HL-60 (cell line): ENCODE measurements around the gene RAB9B.

Experiments
- GABPA ChIP-seq: IDR thresholded peaks from 2 replicates; pipeline ENCODE4 v1.6.1; 2012; ENCODE audit warnings: low read depth
- POLR2AphosphoS5 ChIP-seq: IDR thresholded peaks from 2 replicates; pipeline ENCODE4 v1.6.1; 2012; ENCODE audit warnings: low read depth
- REST ChIP-seq: IDR thresholded peaks from 2 replicates; pipeline ENCODE4 v1.6.1; 2012; ENCODE audit warnings: low read depth; ENCODE audit not compliant: insufficient replicate concordance
- TF ChIP-seq, protein P1 (sequence below): IDR thresholded peaks from one replicate; pipeline ENCODE4 v1.5.1; 2011; ENCODE audit warnings: low read length, control low read depth, inconsistent platforms; ENCODE audit not compliant: insufficient read depth

DNA sequence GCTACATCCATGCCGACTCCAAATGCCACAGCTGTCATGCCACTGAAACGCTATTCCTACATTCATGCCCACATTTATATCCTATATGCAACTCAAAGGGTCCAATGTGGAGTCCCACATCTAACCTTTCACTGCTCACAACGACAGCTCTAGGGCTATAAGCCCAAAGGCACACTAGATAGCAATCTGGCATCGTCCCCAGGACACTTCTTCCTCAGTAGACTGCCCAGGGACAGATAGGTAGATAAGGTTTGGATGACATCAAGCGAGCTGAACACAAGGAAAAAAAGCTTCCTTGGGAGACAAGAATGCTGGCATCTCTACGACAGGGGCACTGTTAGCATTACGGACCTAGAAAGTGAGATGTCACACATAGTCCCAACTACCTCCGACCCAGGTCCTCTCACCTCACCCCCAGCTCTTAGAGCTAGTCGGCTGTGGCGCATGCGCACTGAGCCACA is 685 bp downstream of the RAB9B start:
- TF ChIP-seq, protein P1, sequence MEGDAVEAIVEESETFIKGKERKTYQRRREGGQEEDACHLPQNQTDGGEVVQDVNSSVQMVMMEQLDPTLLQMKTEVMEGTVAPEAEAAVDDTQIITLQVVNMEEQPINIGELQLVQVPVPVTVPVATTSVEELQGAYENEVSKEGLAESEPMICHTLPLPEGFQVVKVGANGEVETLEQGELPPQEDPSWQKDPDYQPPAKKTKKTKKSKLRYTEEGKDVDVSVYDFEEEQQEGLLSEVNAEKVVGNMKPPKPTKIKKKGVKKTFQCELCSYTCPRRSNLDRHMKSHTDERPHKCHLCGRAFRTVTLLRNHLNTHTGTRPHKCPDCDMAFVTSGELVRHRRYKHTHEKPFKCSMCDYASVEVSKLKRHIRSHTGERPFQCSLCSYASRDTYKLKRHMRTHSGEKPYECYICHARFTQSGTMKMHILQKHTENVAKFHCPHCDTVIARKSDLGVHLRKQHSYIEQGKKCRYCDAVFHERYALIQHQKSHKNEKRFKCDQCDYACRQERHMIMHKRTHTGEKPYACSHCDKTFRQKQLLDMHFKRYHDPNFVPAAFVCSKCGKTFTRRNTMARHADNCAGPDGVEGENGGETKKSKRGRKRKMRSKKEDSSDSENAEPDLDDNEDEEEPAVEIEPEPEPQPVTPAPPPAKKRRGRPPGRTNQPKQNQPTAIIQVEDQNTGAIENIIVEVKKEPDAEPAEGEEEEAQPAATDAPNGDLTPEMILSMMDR = no peak
- TF ChIP-seq GABPA (no peak), REST (no peak), POLR2AphosphoS5 (no peak)
